ENCODE results near the gene GRM6. TPM values are rescaled to one million over a fixed set of nuclear protein-coding genes. Genes with fewer than 3 reads are reported as not detected.

Gene GRM6
- total RNA-seq: not detected in 2 replicates

DNA sequence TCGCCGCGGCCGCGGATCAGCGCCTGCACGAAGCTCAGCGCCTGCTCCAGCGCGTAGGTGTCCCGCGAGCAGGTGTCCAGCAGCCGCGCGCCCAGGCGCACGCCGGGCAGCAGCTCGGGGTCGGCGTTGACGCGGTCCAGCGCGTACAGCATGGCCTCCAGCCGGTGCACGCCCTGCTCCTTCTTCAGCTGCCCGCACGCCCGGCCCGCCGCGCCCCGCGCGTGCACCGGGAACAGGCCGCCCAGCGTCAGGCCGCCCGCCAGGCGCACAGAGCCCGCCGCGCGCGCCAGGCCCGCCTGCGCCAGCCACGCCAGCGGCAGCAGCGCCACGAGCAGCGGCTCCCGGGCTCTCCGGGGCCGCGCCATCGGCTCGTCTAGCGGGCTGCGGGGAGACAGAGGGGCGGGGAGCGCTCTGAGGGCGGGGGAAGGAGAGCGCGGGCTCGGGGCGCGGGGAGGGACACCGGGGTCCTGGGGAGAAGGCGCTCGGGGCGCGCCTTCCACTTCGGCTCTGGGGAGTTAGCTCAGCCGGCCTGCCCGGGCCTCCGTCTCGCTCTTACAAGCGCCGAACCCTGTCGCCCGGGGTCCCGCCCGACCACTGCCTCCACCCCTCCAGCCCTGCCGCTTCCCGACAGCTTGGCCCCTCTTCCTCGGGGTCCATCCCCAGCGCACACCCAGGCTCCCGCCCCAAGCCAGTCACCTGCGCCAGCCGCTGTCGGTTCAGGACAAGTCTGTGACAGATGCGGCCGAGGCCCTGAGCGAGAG, at the start of gene GRM6:
TSS of gene GRM6 (minus strand) at position 741 of the 761 bp plus-strand sequence. CDS start at position 365, 376 bp downstream.

DNA sequence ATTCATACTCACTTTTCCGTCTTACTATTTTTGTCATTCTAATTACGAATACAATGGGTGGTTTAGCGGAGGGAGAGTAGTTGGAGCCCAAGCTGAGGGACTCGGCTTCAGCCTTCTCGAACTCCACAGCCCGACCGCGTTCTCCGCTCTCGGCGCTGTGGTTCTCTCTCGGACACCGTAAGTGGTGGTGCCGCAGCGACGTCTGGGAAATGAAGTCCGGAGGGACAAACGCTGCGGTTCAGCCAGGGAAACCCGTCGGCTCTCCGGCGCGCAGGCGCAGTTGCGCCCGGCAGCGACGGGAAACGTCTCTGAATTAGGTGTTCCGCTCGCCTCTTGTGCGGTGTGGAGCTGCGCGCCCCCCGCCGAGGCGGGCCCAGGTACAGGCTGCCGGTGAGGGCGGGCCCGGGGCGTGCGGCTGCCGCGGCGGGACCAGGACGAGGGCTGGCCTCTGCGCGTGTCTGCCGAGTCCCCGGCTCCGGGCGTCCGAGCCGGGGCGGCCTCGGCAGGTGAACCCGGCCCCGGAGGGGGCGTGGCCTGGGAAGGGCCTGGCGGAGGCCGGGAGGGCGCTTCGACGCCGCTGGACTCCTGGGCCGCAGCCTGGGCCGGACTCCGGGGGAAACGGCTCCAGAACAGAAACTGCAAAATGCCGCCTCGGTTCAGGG, 28.5 kb upstream of the GRM6 start, which contains the start of gene ZNF879:
TSS of gene ZNF879 (plus strand) at position 277 of the 662 bp plus-strand sequence. CDS start 1,201 bp downstream, outside the sequence.

DNA sequence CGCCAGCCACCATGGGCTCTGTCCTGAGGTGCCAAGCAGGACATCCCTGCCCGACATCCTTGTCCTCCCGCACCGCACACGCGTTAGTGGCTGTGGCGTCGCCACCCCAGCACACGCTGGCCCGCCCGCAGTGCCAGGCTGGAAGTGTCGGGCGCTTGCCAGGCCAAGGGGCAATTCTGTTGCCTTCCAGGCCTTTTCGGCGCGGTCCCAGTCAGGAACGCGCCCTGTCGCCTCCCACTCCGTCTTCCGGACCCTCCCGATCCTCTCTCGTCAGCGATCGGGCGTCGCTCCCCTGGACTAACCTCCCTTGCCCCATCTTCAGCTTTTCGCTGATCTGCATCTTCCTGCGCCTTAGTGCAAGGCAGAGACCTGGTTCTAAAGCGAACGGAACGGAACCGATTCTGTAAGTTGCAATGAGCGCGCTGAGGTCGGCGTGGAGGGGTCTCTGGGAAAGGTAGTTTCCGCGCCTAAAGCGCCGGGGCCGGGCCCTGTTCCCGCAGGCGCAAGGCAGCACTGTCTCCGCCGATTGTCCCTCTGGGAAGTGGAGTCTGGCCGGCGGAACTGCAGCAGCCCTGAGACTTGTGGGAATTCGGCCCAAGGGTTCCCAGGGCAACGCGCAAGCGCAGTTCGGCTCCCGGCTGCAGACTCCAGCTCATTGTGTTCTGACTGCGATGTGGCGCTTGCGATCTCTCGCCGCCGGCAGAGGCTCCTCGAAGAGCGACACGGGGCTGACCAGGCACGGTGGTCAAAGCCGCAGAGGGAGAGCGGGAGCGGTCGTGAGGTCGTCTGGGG, 54.4 kb downstream of the GRM6 start, which contains the start of gene ZNF454:
TSS of gene ZNF454 (plus strand) at position 630 of the 792 bp plus-strand sequence. CDS start 1,594 bp downstream, outside the sequence.

Other genes starting within 250 kb of the GRM6 start
- 3.2 and 8.5 TPM in 2 replicates for gene ZNF354B, start 135.4 kb downstream of the GRM6 start, total RNA-seq
- 0.35 and 1.3 TPM in 2 replicates for gene ZFP2, start 99.4 kb downstream of the GRM6 start, total RNA-seq
- gene ZNF454, start 54.1 kb downstream of the GRM6 start, total RNA-seq: 0.51 and 1.1 TPM in 2 replicates
- 1.3 and 2.4 TPM in 2 replicates for gene ZNF879, start 28.5 kb upstream of the GRM6 start, total RNA-seq
- 1.4 and 2.1 TPM in 2 replicates for gene ZNF354C, start 65.1 kb upstream of the GRM6 start, total RNA-seq

All from airway epithelial cell (primary cell).